HEK293T (cell line): ENCODE data around the gene CAPN9.

Experiments
- CTBP1 ChIP-seq: fragments of 450-650 bp; IDR thresholded peaks from 2 replicates; pipeline ENCODE4 v1.6.1; 2016; ENCODE audit warnings: borderline replicate concordance
- FOXA1 ChIP-seq: fragments of 450-650 bp; IDR thresholded peaks from 2 replicates; pipeline ENCODE4 v1.6.1; 2016; ENCODE audit warnings: mild to moderate bottlenecking
- FOXK2 ChIP-seq: fragments of 450-650 bp; IDR thresholded peaks from 2 replicates; pipeline ENCODE4 v1.6.1; 2016; ENCODE audit warnings: mild to moderate bottlenecking
- FOXM1 ChIP-seq: fragments of 450-650 bp; IDR thresholded peaks from 2 replicates; pipeline ENCODE4 v1.6.1; 2017; ENCODE audit warnings: mild to moderate bottlenecking, borderline replicate concordance
- LEF1 ChIP-seq: fragments of 450-650 bp; IDR thresholded peaks from 2 replicates; pipeline ENCODE4 v1.6.1; 2017; ENCODE audit warnings: mild to moderate bottlenecking, borderline replicate concordance
- NFRKB ChIP-seq: fragments of 450-650 bp; IDR thresholded peaks from 2 replicates; pipeline ENCODE4 v1.6.1; 2016; ENCODE audit warnings: mild to moderate bottlenecking, moderate library complexity
- SP1 ChIP-seq: fragments of 450-650 bp; IDR thresholded peaks from 2 replicates; pipeline ENCODE4 v1.6.1; 2017
- SUZ12 ChIP-seq: fragments of 450-650 bp; IDR thresholded peaks from 2 replicates; pipeline ENCODE4 v1.6.1; 2016; ENCODE audit warnings: mild to moderate bottlenecking

DNA sequence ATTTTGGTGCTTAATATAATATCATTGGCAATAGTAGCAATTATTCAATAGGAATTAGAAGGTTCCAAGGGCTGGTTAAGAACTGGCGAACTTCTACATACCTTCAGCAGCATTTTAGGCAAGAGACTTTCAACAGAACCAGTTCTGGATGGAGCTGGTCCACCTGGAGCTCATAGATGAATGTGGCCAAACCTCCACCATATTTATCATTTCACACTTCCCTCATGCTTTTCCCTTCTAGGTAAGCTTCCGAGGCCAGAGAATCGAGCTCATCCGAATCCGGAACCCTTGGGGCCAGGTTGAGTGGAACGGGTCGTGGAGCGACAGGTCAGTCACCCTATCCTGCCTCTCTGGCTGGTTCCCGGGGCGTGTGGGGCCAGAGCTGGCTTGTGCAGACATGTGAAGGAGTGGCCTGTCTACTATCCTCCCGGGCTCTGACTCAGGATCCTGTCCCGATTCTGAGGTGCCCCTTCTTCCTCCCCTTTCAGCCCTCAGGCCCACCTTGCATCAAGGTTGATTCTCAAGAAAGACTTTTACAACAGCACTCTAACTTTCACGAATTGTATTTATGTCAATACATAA, 24.7 kb downstream of the CAPN9 start:
- no peak for TF ChIP-seq FOXM1
- TF ChIP-seq CTBP1, result no peak
- no peak for TF ChIP-seq SUZ12
- no peak for TF ChIP-seq NFRKB
- no peak for TF ChIP-seq LEF1
- TF ChIP-seq FOXK2, result no peak
- no peak for TF ChIP-seq FOXA1
- TF ChIP-seq SP1, result no peak
